GM23338 (cell line): ENCODE data around the gene INPP4B.

ENCODE experiments used
- CTCF ChIP-seq, 2 experiments: fragments of 200-600 bp in 1 of 2; sonication (generic) in 1 of 2; conservative IDR thresholded peaks; 2 replicates each; pipeline versions ENCODE4 v1.5.1 to v1.6.1; 2016 to 2017; ENCODE audit warnings: antibody characterized with exemption in 2 of 2, low read depth in 2 of 2, mild to moderate bottlenecking in 2 of 2, moderate library complexity in 1 of 2
- EZH2 ChIP-seq: fragments of 200-600 bp; sonication (generic); IDR thresholded peaks from one replicate; pipeline ENCODE4 v1.8.0; 2017; ENCODE audit warnings: antibody characterized with exemption, mild to moderate bottlenecking, low read depth; ENCODE audit not compliant: unreplicated experiment
- EZH2phosphoT487 ChIP-seq: fragments of 200-600 bp; sonication (generic); IDR thresholded peaks from one replicate; pipeline ENCODE4 v1.8.1; 2018; ENCODE audit warnings: antibody characterized with exemption; ENCODE audit not compliant: unreplicated experiment
- POLR2AphosphoS5 ChIP-seq: IDR thresholded peaks from 2 replicates; pipeline ENCODE4 v1.6.1; 2016; ENCODE audit warnings: antibody characterized with exemption, low read depth
- REST ChIP-seq: IDR thresholded peaks from one replicate; pipeline ENCODE4 v1.6.1; 2018; ENCODE audit warnings: antibody characterized with exemption; ENCODE audit not compliant: unreplicated experiment

DNA sequence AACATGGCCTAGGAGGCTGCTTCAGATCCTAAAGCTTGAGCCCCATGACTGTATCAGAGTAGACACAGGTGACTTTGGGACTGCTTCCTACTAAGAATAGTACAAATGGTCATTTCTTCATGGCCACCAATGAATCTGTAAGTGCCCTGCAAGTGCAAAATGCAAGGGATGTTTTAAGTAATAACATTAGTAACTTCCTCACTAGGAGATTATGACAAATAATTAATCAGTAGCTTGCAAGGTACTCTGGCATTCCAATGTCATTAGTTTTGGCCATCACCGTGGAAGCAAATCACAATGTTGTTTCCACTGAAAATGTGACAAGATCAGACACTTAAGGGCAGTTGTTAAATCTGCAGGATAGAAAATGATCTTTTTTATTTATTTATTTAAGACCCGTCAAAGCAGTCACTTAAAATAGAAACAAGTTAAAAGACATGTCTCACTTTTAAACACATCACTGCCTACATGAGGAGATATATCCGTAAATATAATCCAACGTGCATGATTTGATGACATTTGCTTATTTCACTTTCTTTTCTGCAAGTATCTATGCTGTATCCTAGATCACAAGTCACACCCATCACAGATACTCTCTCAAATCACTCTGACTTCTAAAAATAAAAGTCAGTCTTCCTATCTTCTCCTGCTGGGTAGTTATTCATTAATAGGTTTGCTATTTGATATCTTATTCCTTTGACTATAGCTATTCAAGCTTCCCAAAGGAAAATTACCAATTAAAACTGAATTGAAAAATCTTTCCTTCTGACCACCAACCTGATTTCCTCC, 809.1 kb downstream of the INPP4B start:
- no peak for TF ChIP-seq CTCF (conservative IDR thresholded peaks at IDR 0.05; ENCODE audit: low read depth in 2 of 2)
- TF ChIP-seq POLR2AphosphoS5, result no peak
- no peak for TF ChIP-seq REST
- TF ChIP-seq EZH2, result no peak
- no peak for TF ChIP-seq EZH2phosphoT487
